Hepatocyte (in vitro differentiated cells): Measurements from ENCODE around the gene ABLIM1. TPM values are rescaled to one million over a fixed set of nuclear protein-coding genes. Genes with fewer than 3 reads are reported as not detected.

Experiments
- DNase-seq: peaks from one replicate; pipeline ENCODE4 v3.0.0-alpha.2; 2016; ENCODE audit warnings: low spot score
- H2AFZ ChIP-seq: fragments of 200-600 bp; sonication (generic); 2 replicates; pipeline ENCODE4 v1.6.0; 2016; ENCODE audit warnings: antibody characterized with exemption, mild to moderate bottlenecking
- H3K27ac ChIP-seq: fragments of 200-600 bp; sonication (generic); 2 replicates; pipeline ENCODE4 v1.5.1; 2016; ENCODE audit warnings: mild to moderate bottlenecking
- H3K27me3 ChIP-seq: fragments of 200-600 bp; sonication (generic); 2 replicates; pipeline ENCODE4 v1.6.1; 2016
- H3K36me3 ChIP-seq: fragments of 200-600 bp; sonication (generic); replicated peaks from 2 replicates; pipeline ENCODE4 v1.5.1; 2016; ENCODE audit warnings: low read depth; ENCODE audit not compliant: insufficient read depth
- H3K4me1 ChIP-seq: fragments of 200-600 bp; sonication (generic); 2 replicates; pipeline ENCODE4 v1.5.1; 2016; ENCODE audit warnings: mild to moderate bottlenecking, moderate library complexity; ENCODE audit not compliant: insufficient read depth
- H3K4me2 ChIP-seq: fragments of 200-600 bp; sonication (generic); 2 replicates; pipeline ENCODE4 v1.6.0; 2016
- H3K4me3 ChIP-seq: fragments of 200-600 bp; sonication (generic); 2 replicates; pipeline ENCODE4 v1.5.1; 2016; ENCODE audit warnings: mild to moderate bottlenecking
- H3K79me2 ChIP-seq: fragments of 200-600 bp; sonication (generic); 2 replicates; pipeline ENCODE4 v1.6.0; 2017; ENCODE audit warnings: mild to moderate bottlenecking
- H3K9me2 ChIP-seq: fragments of 200-600 bp; sonication (generic); replicated peaks from 2 replicates; pipeline ENCODE4 v1.6.0; 2017; ENCODE audit warnings: mild to moderate bottlenecking; ENCODE audit not compliant: insufficient read depth
- H3K9me3 ChIP-seq: fragments of 200-600 bp; sonication (generic); 2 replicates; pipeline ENCODE4 v1.5.1; 2016; ENCODE audit warnings: low read depth, mild to moderate bottlenecking
- H4K20me1 ChIP-seq: fragments of 200-600 bp; sonication (generic); 2 replicates; pipeline ENCODE4 v1.6.0; 2016; ENCODE audit warnings: mild to moderate bottlenecking; ENCODE audit not compliant: insufficient read depth, poor library complexity, severe bottlenecking
- CTCF ChIP-seq: fragments of 200-600 bp; sonication (generic); IDR thresholded peaks from 2 replicates; pipeline ENCODE4 v1.5.1; 2016; ENCODE audit warnings: antibody characterized with exemption, mild to moderate bottlenecking; ENCODE audit not compliant: poor library complexity
- EZH2 ChIP-seq: fragments of 200-600 bp; sonication (generic); IDR thresholded peaks from 2 replicates; pipeline ENCODE4 v1.6.1; 2016; ENCODE audit warnings: antibody characterized with exemption, mild to moderate bottlenecking, borderline replicate concordance
- EZH2phosphoT487 ChIP-seq: fragments of 200-600 bp; sonication (generic); IDR thresholded peaks from one replicate; pipeline ENCODE4 v1.6.1; 2018; ENCODE audit warnings: antibody characterized with exemption, mild to moderate bottlenecking, low read depth, moderate library complexity; ENCODE audit not compliant: unreplicated experiment, severe bottlenecking
- WGBS: methylation state at CpG from one replicate; pipeline ENCODE4 v1.1.6; 2016; ENCODE audit warnings: low lambda C conversion rate; ENCODE audit errors: missing lambda C conversion rate; 5-methylcytosine and 5-hydroxymethylcytosine counted together
- polyA plus RNA-seq: library from polyadenylated mRNA; unstranded; fragments of >200 nt; fragmentation: Nextera tagmentation; extraction: Ambion mirVana; gene quantifications from 2 replicates; pipeline ENCODE4 v1.2.1, GENCODE V29; 2016
- total RNA-seq: library from RNA; depleted of rRNA; stranded (reverse); fragments of >200 nt; gene quantifications from 2 replicates; pipeline ENCODE4 v1.2.3, GENCODE V29; 2014

The ABLIM1 gene
- total and polyA plus RNA-seq, 2 experiments from 2014 or later: 20.8 to 31.6 TPM

DNA sequence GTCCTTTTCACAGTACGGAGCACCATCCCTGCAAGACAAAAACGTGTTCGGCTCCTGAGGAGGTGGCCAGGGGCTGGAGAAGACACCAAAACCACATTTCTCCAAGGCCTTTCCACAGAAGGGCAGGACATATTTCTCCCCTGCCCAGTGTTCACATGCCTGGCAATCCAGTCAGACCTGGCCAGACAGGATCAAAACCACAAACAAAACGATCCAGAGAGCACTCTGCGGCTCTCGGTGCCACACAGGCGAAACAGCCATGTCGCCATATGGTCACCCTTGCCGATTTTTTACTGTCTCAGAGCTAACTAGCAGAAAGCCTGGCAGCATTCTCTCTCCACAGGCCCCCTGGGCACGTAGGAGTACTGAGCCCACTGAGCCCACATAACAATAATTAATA lies 113.0 kb downstream of the ABLIM1 start:
- 85% methylated on average over 10 of the region's 10 CpGs for WGBS
- no peak overlapping the region for H3K27ac ChIP-seq

DNA sequence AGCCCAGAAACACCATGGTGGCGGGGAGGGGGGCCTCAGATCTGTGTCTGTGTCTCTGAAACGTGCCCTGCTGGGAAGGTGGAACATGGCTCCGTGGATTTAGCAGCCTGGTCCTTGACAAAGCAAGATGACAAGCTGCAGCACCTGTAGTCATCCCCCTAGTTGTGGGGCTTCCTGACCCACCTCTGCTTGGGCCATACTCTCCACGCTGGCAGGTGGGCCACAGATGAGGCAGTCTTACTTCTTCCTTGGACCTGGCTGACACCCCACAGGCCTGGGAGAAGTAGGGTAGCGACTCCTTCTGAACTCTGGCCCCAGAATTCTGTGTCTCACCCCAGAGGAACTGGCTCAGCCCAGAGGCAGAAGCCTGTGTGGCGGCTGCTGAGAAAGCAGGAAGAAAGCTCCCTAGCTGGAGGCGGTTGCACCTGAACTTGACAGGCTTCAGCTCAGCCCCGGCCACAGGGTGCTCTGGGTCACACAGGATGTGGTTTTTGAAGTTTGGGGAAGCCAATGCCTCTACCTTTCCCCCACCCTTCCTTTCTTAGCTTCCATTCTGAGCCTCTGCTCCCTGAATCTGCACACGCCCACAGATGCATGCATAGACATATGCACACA lies 113.9 kb downstream of the ABLIM1 start:
- WGBS: 81% methylated on average over 9 of the region's 9 CpGs
- TF ChIP-seq EZH2 (no peak), CTCF (no peak), EZH2phosphoT487 (no peak)
- DNase-seq: no peak
- Histone ChIP-seq H3K4me1 (no peaks in the 10 kb centered on the region), H3K27me3 (no peaks in the 10 kb centered on the region), H3K9me2 (no peaks in the 10 kb centered on the region), H3K9me3 (no peaks in the 10 kb centered on the region), H3K27ac (no peak overlapping the region), H3K4me2 (no peak overlapping the region), H3K79me2 (no peaks in the 10 kb centered on the region), H3K36me3 (no peaks in the 10 kb centered on the region), H4K20me1 (no peaks in the 10 kb centered on the region), H2AFZ (no peak overlapping the region), H3K4me3 (no peak overlapping the region)

More for the DNA sequence above, 113.0 kb downstream of the ABLIM1 start:
- H2AFZ ChIP-seq: no peak overlapping the region
- H3K4me1 ChIP-seq: no peaks in the 10 kb centered on the region
- no peaks in the 10 kb centered on the region for H3K9me3 ChIP-seq
- H3K79me2 ChIP-seq: no peaks in the 10 kb centered on the region
- H3K4me2 ChIP-seq: no peak overlapping the region
- DNase-seq: no peak
- no peaks in the 10 kb centered on the region for H4K20me1 ChIP-seq
- no peaks in the 10 kb centered on the region for H3K36me3 ChIP-seq
- H3K9me2 ChIP-seq: no peaks in the 10 kb centered on the region
- TF ChIP-seq EZH2phosphoT487: no peak
- TF ChIP-seq EZH2: no peak
- no peak for TF ChIP-seq CTCF
- no peaks in the 10 kb centered on the region for H3K27me3 ChIP-seq
- no peak overlapping the region for H3K4me3 ChIP-seq

DNA sequence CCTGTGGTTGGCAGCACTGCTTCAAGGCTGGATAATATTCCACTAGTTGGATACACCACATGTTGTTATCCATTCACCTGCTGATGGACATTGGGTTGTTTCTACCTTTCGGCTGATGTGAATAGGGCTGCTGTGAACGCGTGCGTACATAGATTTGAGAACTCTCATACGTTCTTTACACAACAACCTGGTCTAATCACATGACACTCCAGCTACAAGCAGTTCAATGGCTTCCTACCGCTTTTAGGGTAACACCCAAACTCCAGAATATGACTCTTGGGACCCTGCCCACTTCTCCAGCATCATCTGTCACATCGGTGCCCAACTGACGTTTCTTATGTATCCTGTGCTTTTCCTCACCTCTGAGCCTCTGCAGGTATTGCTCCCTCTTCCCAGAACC lies 114.6 kb downstream of the ABLIM1 start:
- no peaks in the 10 kb centered on the region for H3K9me3 ChIP-seq
- H3K79me2 ChIP-seq: no peaks in the 10 kb centered on the region

More for the DNA sequence above, 114.6 kb downstream of the ABLIM1 start:
- Histone ChIP-seq H3K4me1 (no peaks in the 10 kb centered on the region), H4K20me1 (no peaks in the 10 kb centered on the region), H3K36me3 (no peaks in the 10 kb centered on the region), H3K4me3 (no peak overlapping the region), H3K9me2 (no peaks in the 10 kb centered on the region), H3K27ac (no peak overlapping the region), H3K27me3 (no peaks in the 10 kb centered on the region), H2AFZ (no peak overlapping the region), H3K4me2 (no peak overlapping the region)
- 68% methylated on average over 8 of the region's 8 CpGs for WGBS
- TF ChIP-seq EZH2 (no peak), EZH2phosphoT487 (no peak), CTCF (no peak)
- no peak for DNase-seq
